Spinal cord (tissue), 10 donors: Measurements from ENCODE around the gene TK1. TPM values are rescaled to one million over a fixed set of nuclear protein-coding genes. Genes with fewer than 3 reads are reported as not detected.

Source experiments
- DNase-seq, 6 donors: peaks; one replicate each; pipeline versions ENCODE4 v3.0.0 to v3.0.0-alpha.2; 2013 to 2015; ENCODE audit warnings: low spot score in 6 of 6, low read depth in 4 of 6
- H3K27ac ChIP-seq: one replicate; pipeline ENCODE4 v1.5.1; 2013; ENCODE audit warnings: low read depth, low read length, control low read depth
- H3K27me3 ChIP-seq: one replicate; pipeline ENCODE4 v1.6.1; 2013; ENCODE audit warnings: low read length; ENCODE audit not compliant: control insufficient read depth, insufficient read depth
- H3K36me3 ChIP-seq: one replicate; pipeline ENCODE4 v1.6.1; 2013; ENCODE audit warnings: low read length; ENCODE audit not compliant: control insufficient read depth, insufficient read depth
- H3K4me1 ChIP-seq: one replicate; pipeline ENCODE4 v1.6.1; 2013; ENCODE audit warnings: low read length; ENCODE audit not compliant: control insufficient read depth, insufficient read depth
- H3K4me3 ChIP-seq: one replicate; pipeline ENCODE4 v1.5.1; 2013; ENCODE audit warnings: low read depth, low read length, control low read depth
- H3K9me3 ChIP-seq: one replicate; pipeline ENCODE4 v1.6.1; 2013; ENCODE audit warnings: low read length; ENCODE audit not compliant: control insufficient read depth, insufficient read depth
- WGBS: methylation state at CpG from one replicate; pipeline ENCODE4 v1.1.5; 2013; ENCODE audit warnings: missing lambda C conversion rate; ENCODE audit not compliant: insufficient coverage; 5-methylcytosine and 5-hydroxymethylcytosine counted together
- polyA plus RNA-seq, 2 donors: library from polyadenylated mRNA; unstranded; fragments of 120-200 nt; gene quantifications; one replicate each; pipeline ENCODE4 v1.2.1, GENCODE V29; 2013; ENCODE audit not compliant: insufficient read length in 2 of 2
- total RNA-seq, 2 donors: library from RNA; depleted of rRNA in 1 of 2; stranded (reverse); fragments of 120-200 nt in 1 of 2; fragments of >200 nt in 1 of 2; gene quantifications; one replicate each; pipeline versions ENCODE4 v1.2.3 to v1.2.4, GENCODE V29; 2013 to 2014
- donor health status: healthy.

TK1 gene
- total and polyA plus RNA-seq, 4 donors = 11.0 to 13.8 (median 12.7) TPM

DNA sequence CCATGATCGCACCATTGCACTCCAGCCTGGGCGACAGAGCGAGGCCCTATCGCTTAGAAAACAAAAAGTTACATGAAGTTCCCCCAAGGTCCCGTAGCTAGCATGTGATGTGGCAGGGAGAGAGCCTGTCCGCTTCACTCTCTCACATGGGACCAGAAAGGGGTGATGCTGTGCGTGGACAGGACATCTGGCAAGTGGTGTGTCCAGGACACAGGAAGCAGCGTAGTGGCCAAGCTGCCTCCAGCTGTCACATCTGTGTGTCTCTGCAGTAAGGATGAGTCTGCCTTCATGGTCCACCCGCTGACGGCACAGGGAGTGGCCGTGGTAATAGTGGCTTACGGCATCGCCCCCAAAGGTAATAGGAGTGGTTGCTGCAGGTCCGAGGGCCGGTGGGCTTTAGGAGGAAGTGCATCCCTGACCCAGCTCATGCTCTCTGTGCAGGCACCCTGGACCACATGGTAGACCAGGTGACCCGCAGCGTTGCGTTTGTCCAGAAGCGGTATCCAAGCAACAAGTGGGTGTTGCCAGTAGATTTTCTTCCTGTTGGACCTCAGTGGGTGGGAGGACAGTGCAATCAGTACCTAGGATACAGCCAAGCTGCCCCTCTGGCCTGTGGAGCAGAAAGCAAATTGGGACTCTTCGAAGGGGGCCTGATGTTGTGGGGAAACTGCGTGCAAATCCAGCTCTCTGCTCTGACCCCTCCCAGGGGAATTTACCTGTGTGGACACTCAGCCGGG is 17.7 kb upstream of the TK1 start:
- 94% methylated on average over 22 of the region's 22 CpGs for WGBS
- no peak for DNase-seq
- Histone ChIP-seq H3K27me3 (no peaks in the 10 kb centered on the region), H3K27ac (no peak overlapping the region), H3K9me3 (no peaks in the 10 kb centered on the region), H3K36me3 (peaks cover 31% of the 10 kb centered on the region), H3K4me3 (no peak overlapping the region), H3K4me1 (no peaks in the 10 kb centered on the region)

GRCh38 chr17:78202666-78203065 is 15.8 kb upstream of the TK1 start:
- no peak for DNase-seq
- H3K4me3 ChIP-seq = no peak overlapping the region
- peaks cover 34% of the 10 kb centered on the region for H3K36me3 ChIP-seq
- peaks cover 1% of the 10 kb centered on the region for H3K4me1 ChIP-seq
- H3K9me3 ChIP-seq = no peaks in the 10 kb centered on the region
- H3K27ac ChIP-seq = no peak overlapping the region
- 90% methylated on average over 8 of the region's 8 CpGs for WGBS
- H3K27me3 ChIP-seq = no peaks in the 10 kb centered on the region

DNA sequence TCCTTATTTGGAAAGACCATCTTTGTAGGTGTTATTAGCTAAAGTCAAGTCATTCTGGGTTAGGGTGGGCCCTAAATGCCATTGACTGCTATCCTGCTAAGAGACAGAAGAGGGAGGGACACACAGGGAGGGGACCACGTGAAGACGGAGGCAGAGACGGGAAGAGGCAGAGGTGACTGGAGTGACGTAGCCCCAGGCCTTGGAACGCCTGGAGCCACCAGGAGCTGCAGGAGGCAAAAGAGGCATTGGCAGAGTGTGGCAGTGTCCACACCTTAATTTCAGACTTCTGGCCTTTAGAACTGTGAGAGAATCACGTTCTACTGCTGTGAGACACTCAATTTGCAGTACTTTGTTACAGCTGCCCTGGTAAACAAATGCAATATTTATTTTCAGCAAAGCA is 13.6 kb upstream of the TK1 start:
- Histone ChIP-seq H3K27ac (no peak overlapping the region), H3K4me3 (no peak overlapping the region), H3K27me3 (no peaks in the 10 kb centered on the region), H3K36me3 (peaks cover 25% of the 10 kb centered on the region), H3K4me1 (peaks cover 15% of the 10 kb centered on the region), H3K9me3 (no peaks in the 10 kb centered on the region)
- whole genome bisulfite sequencing = 83% methylated on average over 6 of the region's 6 CpGs
- DNase-seq = no peak

DNA sequence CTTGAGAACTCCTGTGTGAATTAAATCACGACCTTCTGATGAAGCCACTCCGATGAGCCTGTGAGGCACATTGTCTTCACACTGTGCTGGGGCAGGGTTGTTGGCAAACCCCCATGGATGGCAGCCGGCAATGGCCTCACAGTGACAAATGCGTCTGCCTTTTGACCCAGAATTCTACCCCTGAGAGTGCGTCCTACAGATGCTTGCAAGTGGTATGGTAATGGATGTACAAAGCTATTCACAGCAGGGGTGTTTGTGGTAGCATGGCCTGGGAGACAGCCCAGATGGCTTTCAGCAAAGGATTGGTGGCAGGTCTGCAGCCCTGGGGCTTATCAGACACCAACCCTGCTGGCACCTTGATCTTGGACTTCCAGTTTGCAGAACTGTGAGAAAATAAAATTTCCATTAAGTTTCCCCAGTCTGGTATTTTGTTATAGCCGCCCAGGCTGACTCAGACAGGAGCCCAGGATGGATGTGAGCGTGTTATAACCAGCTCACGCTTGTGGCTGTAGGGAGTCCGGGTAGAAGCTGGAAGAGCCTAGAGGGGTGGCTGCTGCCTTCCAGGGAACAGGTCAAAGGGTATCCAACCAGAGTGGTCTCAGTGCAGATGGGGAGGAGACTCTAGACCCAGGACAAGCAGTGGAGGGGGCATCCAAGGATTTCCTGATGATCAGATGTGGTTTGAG is 10.4 kb upstream of the TK1 start:
- peak in 1 of 6 donors; percentile 67 for DNase-seq
- Histone ChIP-seq H3K4me3 (no peak overlapping the region), H3K27ac (no peak overlapping the region), H3K9me3 (no peaks in the 10 kb centered on the region), H3K27me3 (no peaks in the 10 kb centered on the region), H3K36me3 (peaks cover 8% of the 10 kb centered on the region), H3K4me1 (peaks cover 15% of the 10 kb centered on the region)
- WGBS = 40% methylated on average over 9 of the region's 9 CpGs

DNA sequence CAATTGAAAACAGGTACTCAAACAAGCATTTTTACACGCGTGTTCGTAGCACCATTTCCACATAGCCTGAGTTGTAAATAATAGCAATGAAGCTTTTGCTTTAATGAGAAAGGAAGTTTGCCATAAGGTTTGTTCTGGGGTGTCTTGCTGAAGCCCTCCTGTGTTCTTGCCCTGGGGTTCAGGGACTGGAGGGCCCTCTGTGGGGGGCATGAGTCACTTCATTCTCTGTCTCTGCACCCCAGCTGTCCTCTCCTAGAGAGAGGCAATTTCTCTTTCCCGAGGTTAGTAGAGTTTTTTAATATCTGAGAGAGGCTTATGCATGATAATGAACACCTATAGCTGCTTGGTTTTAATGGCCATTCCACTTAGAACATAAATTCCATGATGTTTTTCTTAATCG is 9.9 kb upstream of the TK1 start:
- DNase-seq = no peak
- Histone ChIP-seq H3K27me3 (no peaks in the 10 kb centered on the region), H3K36me3 (peaks cover 8% of the 10 kb centered on the region), H3K4me1 (peaks cover 15% of the 10 kb centered on the region), H3K4me3 (no peak overlapping the region), H3K27ac (no peak overlapping the region), H3K9me3 (no peaks in the 10 kb centered on the region)
- WGBS = 57% methylated on average over 1 of the region's 5 CpGs

- Histone ChIP-seq H3K27me3 (no peaks in the 10 kb centered on the region), H3K9me3 (no peaks in the 10 kb centered on the region), H3K4me3 (peak overlapping the region; percentile 24), H3K36me3 (peaks cover 10% of the 10 kb centered on the region), H3K4me1 (peaks cover 30% of the 10 kb centered on the region), H3K27ac (no peak overlapping the region)
- WGBS = 36% methylated on average over 6 of the region's 10 CpGs
- DNase-seq = no peak
These were observed 716 bp downstream of the TK1 start for GRCh38 chr17:78185981-78186691.

GRCh38 chr17:78184868-78185267 is 2.0 kb downstream of the TK1 start:
- peaks cover 30% of the 10 kb centered on the region for H3K4me1 ChIP-seq
- H3K27me3 ChIP-seq = no peaks in the 10 kb centered on the region
- H3K4me3 ChIP-seq = no peak overlapping the region
- WGBS = 53% methylated on average over 2 of the region's 9 CpGs
- H3K9me3 ChIP-seq = no peaks in the 10 kb centered on the region
- H3K27ac ChIP-seq = no peak overlapping the region
- peak in 1 of 6 donors; percentile 28 for DNase-seq
- H3K36me3 ChIP-seq = peaks cover 5% of the 10 kb centered on the region

DNA sequence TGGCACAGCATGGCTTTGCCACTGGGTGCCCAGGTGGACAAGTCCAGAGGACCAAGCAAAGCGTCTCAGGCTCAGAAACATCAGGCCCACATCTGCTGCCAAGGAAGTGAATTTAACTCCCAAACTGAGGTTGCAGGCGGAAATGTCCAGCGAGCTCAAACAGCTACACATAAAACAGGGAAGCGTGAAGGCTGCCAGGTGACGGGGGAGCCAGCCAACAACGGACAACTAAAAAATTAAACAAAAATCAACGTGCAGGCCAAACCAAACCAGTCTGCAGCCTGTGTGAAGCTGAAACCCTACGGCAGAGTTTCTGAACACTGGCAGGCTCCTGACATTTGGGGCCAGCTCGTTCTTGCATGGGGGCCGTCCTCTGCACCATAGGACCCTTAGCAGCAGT is 2.5 kb downstream of the TK1 start:
- Histone ChIP-seq H3K4me1 (peaks cover 30% of the 10 kb centered on the region), H3K27me3 (no peaks in the 10 kb centered on the region), H3K36me3 (peaks cover 8% of the 10 kb centered on the region), H3K4me3 (no peak overlapping the region), H3K9me3 (no peaks in the 10 kb centered on the region), H3K27ac (no peak overlapping the region)
- WGBS = 73% methylated on average over 8 of the region's 10 CpGs
- no peak for DNase-seq

DNA sequence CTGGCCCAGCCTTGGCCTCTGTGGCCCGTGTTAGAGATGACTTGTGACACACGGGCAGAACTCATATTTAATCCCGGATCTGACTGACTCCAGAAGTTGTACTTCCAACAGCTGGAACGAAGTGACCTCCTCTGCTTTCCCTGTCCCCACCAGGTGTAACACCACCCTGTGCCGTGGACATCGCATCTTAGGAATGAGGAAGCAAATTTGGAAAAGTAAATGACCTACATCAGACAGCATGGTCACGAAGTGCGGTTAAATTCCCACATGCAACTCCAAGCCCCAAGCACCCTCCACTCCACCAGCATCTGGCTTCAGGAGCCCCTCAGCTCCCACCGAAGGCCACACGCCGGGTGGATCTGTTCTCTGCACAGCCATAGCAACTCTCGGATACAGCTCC is 2.9 kb downstream of the TK1 start:
- Histone ChIP-seq H3K9me3 (no peaks in the 10 kb centered on the region), H3K4me3 (no peak overlapping the region), H3K36me3 (peaks cover 12% of the 10 kb centered on the region), H3K27ac (no peak overlapping the region), H3K27me3 (no peaks in the 10 kb centered on the region), H3K4me1 (peaks cover 30% of the 10 kb centered on the region)
- WGBS = 89% methylated on average over 8 of the region's 12 CpGs
- DNase-seq = no peak
